Measurements from ENCODE around the gene NOD2. TPM values are rescaled to one million over a fixed set of nuclear protein-coding genes. Genes with fewer than 3 reads are reported as not detected.

The NOD2 gene
- total and polyA plus RNA-seq, 2 of the 13 experiments (the other 11 are each of a cell fraction or from before 2014, with no cell fraction given) = 0.27 to 0.81 TPM

- TF ChIP-seq BCL3 (CRISPR knock-in tag; IDR thresholded peaks at IDR 0.05) = peak; percentile 60; the same call in 1 of the 2 replicates
- TF ChIP-seq DDIT3 (CRISPR knock-in tag; IDR thresholded peaks at IDR 0.05) = no peak
- TF ChIP-seq THAP11 (CRISPR knock-in tag; IDR thresholded peaks at IDR 0.05) = 0 out of 2 replicates have a peak, but pooled peaks have one; percentile 10
- 0 out of 2 replicates have a peak, but pooled peaks have one; percentile 19 for TF ChIP-seq PRDM10 (CRISPR knock-in tag; IDR thresholded peaks at IDR 0.05; ENCODE audit: low read depth)
- TF ChIP-seq ZBTB49 (CRISPR knock-in tag; IDR thresholded peaks at IDR 0.05; ENCODE audit: borderline replicate concordance) = no peak
- TF ChIP-seq ZXDC (CRISPR knock-in tag; IDR thresholded peaks at IDR 0.05) = 0 out of 2 replicates have a peak, but pooled peaks have one; percentile 36
- TF ChIP-seq ZNF256 (CRISPR knock-in tag; conservative IDR thresholded peaks at IDR 0.05) = no peak
- TF ChIP-seq AFF4 (CRISPR knock-in tag; IDR thresholded peaks at IDR 0.05) = no peak
- TF ChIP-seq ARNT (IDR thresholded peaks at IDR 0.05) = no peak
- TF ChIP-seq CHD2 (IDR thresholded peaks at IDR 0.05; ENCODE audit: low read depth, low read length) = 0 out of 2 replicates have a peak, but pooled peaks have one; percentile 5
- TF ChIP-seq ZNF17 (CRISPR knock-in tag; IDR thresholded peaks at IDR 0.05) = no peak
- no peak for TF ChIP-seq KDM4B (CRISPR knock-in tag; IDR thresholded peaks at IDR 0.05)
Measured at GRCh38 chr16:50719401-50720337, 26.3 kb downstream of the NOD2 start (continued).

Measured in HepG2 (cell line).